ENCODE measurements around the gene MDN1.

The MDN1 gene

GRCh38 chr6:89716532-89716931 is 103.1 kb downstream of the MDN1 start:
- H3K4me3 ChIP-seq (ENCODE audit: low read depth, low read length): no peak overlapping the region
- TF ChIP-seq CTCF (IDR thresholded peaks at IDR 0.05; ENCODE audit: borderline replicate concordance, insufficient read depth, low read depth, low read length): no peak

- TF ChIP-seq CTCF (IDR thresholded peaks at IDR 0.05; ENCODE audit: borderline replicate concordance, insufficient read depth, low read depth, low read length): no peak
These were observed 107.8 kb downstream of the MDN1 start for GRCh38 chr6:89711801-89712200.

GRCh38 chr6:89708316-89708715 is 111.3 kb downstream of the MDN1 start:
- no peak for TF ChIP-seq CTCF (IDR thresholded peaks at IDR 0.05; ENCODE audit: borderline replicate concordance, insufficient read depth, low read depth, low read length)
- H3K4me3 ChIP-seq (ENCODE audit: low read depth, low read length): no peak overlapping the region

More at GRCh38 chr6:89711801-89712200, 107.8 kb downstream of the MDN1 start:
- no peak overlapping the region for H3K4me3 ChIP-seq (ENCODE audit: low read depth, low read length)

GRCh38 chr6:89707766-89708165 is 111.8 kb downstream of the MDN1 start:
- no peak overlapping the region for H3K4me3 ChIP-seq (ENCODE audit: low read depth, low read length)
- TF ChIP-seq CTCF (IDR thresholded peaks at IDR 0.05; ENCODE audit: borderline replicate concordance, insufficient read depth, low read depth, low read length): no peak

GRCh38 chr6:89706121-89706520 is 113.5 kb downstream of the MDN1 start:
- no peak for TF ChIP-seq CTCF (IDR thresholded peaks at IDR 0.05; ENCODE audit: borderline replicate concordance, insufficient read depth, low read depth, low read length)
- H3K4me3 ChIP-seq (ENCODE audit: low read depth, low read length): no peak overlapping the region

- no peak overlapping the region for H3K4me3 ChIP-seq (ENCODE audit: low read depth, low read length)
- no peak for TF ChIP-seq CTCF (IDR thresholded peaks at IDR 0.05; ENCODE audit: borderline replicate concordance, insufficient read depth, low read depth, low read length)
These were observed 116.3 kb downstream of the MDN1 start for GRCh38 chr6:89703292-89703691.

GRCh38 chr6:89702349-89702748 is 117.2 kb downstream of the MDN1 start:
- TF ChIP-seq CTCF (IDR thresholded peaks at IDR 0.05; ENCODE audit: borderline replicate concordance, insufficient read depth, low read depth, low read length): no peak

More at GRCh38 chr6:89702349-89702748, 117.2 kb downstream of the MDN1 start:
- H3K4me3 ChIP-seq (ENCODE audit: low read depth, low read length): no peak overlapping the region
